Measurements from ENCODE around the gene NYNRIN.

DNA sequence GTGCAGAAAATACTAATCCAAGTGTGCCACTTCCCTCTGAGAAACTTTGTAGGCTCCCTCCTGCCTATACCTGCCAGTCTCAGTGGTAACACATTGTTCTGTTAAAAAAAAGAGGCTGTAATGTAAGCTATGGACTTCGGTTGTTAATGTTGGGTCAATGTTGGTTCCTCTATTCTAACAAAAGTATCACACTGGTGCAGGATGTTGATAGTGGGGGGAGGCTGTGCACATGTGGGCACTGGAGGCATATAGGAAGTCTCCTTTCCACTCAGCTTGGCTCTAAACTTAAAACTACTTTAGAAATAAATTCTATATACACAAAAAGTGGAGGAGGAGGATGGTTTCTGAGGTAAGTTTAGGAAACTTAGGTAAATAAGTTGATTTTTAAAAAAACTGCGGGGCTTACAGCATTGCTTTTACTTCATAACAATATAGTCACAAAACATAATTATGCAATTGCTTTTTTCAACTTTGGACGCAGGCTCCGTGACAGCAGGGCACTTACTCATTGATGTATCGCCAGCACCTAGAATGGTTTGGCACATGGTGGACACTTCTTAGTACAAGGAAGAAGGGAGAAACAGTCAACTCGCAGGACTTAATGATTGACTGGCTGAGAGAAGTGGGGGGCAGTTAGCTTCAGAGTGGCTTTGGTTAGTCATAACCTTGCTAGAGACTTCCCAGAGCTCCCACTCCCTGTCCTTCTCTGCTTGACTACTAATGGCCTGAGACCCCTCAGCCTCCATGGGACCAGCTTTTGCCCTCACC lies 7.9 kb upstream of the NYNRIN start:
- no peak for TF ChIP-seq CTCF (conservative IDR thresholded peaks at IDR 0.05 in 1 of 2, IDR thresholded peaks at IDR 0.05 in 1 of 2; ENCODE audit: extremely low read depth in 1 of 2, insufficient read depth in 1 of 2, low read depth in 1 of 2, low read length in 2 of 2)
- TF ChIP-seq EZH2 (IDR thresholded peaks at IDR 0.05; ENCODE audit: borderline replicate concordance, low read length): no peak
